GM18511 (cell line): ENCODE data around the gene ANKS1A.
"Not testable (repeated sequence)": the region's sequence is repeated elsewhere in the genome, so short reads cannot be mapped to it uniquely, and the experiment has no call there.

ENCODE experiments used
- ATAC-seq: cut with Tn5 transposase; IDR thresholded peaks from one replicate; pipeline ENCODE4 v1.9.1; 2021; ENCODE audit warnings: mild to moderate bottlenecking, moderate library complexity; ENCODE audit not compliant: unreplicated experiment

Gene ANKS1A

GRCh38 chr6:34916348-34916967, 27.4 kb downstream of the ANKS1A start:
- no peak for ATAC-seq

GRCh38 chr6:34917626-34918285, 28.7 kb downstream of the ANKS1A start:
- no peak for ATAC-seq

- ATAC-seq: no peak
These were observed 30.6 kb downstream of the ANKS1A start for GRCh38 chr6:34919651-34920050.

- no peak for ATAC-seq
These were observed 31.0 kb downstream of the ANKS1A start for GRCh38 chr6:34920097-34920496.

- ATAC-seq: no peak
These were observed 33.2 kb downstream of the ANKS1A start for GRCh38 chr6:34922177-34922663.

GRCh38 chr6:34924831-34925625, 36.0 kb downstream of the ANKS1A start:
- ATAC-seq: no peak

- ATAC-seq: no peak
These were observed 37.6 kb downstream of the ANKS1A start for GRCh38 chr6:34926655-34927054.

- no peak for ATAC-seq
These were observed 39.2 kb downstream of the ANKS1A start for GRCh38 chr6:34928220-34928619.

GRCh38 chr6:34928695-34929094, 39.6 kb downstream of the ANKS1A start:
- ATAC-seq: no peak

- no peak for ATAC-seq
These were observed 40.4 kb downstream of the ANKS1A start for GRCh38 chr6:34929241-34929978.

GRCh38 chr6:34930221-34930620, 41.2 kb downstream of the ANKS1A start:
- no peak for ATAC-seq

- ATAC-seq: not testable (repeated sequence)
These were observed 43.1 kb downstream of the ANKS1A start for GRCh38 chr6:34932202-34932601.

GRCh38 chr6:34934516-34934915, 45.5 kb downstream of the ANKS1A start:
- no peak for ATAC-seq

- ATAC-seq: no peak
These were observed 49.2 kb downstream of the ANKS1A start for GRCh38 chr6:34938268-34938667.

GRCh38 chr6:34940030-34940434, 51.0 kb downstream of the ANKS1A start:
- no peak for ATAC-seq

GRCh38 chr6:34941421-34941820, 52.4 kb downstream of the ANKS1A start:
- no peak for ATAC-seq

- ATAC-seq: no peak
These were observed 56.3 kb downstream of the ANKS1A start for GRCh38 chr6:34945317-34945716.

GRCh38 chr6:34947561-34947960, 58.5 kb downstream of the ANKS1A start:
- ATAC-seq: no peak

- no peak for ATAC-seq
These were observed 60.6 kb downstream of the ANKS1A start for GRCh38 chr6:34949636-34950035.

- no peak for ATAC-seq
These were observed 61.8 kb downstream of the ANKS1A start for GRCh38 chr6:34950849-34951248.

- no peak for ATAC-seq
These were observed 62.7 kb downstream of the ANKS1A start for GRCh38 chr6:34951731-34952130.
